GM12878 (cell line): ENCODE data around the gene MEGF6.

Experiments used
- ATF2 ChIP-seq: IDR thresholded peaks from 2 replicates; pipeline ENCODE4 v1.6.1; 2012; ENCODE audit warnings: low read length, inconsistent platforms
- CBFB ChIP-seq: IDR thresholded peaks from 2 replicates; pipeline ENCODE4 v1.6.1; 2016; ENCODE audit warnings: antibody characterized with exemption, low read depth
- CREM ChIP-seq: IDR thresholded peaks from 2 replicates; pipeline ENCODE4 v1.6.1; 2014; ENCODE audit warnings: antibody characterized with exemption, low read depth
- CTCF ChIP-seq, 3 experiments: IDR thresholded peaks in 2 of 3; conservative IDR thresholded peaks in 1 of 3; 2 replicates each; pipeline ENCODE4 v1.5.1; 2011; ENCODE audit warnings: low read depth in 3 of 3, low read length in 3 of 3, mild to moderate bottlenecking in 3 of 3, control low read depth in 2 of 3, moderate library complexity in 2 of 3, inconsistent platforms in 1 of 3, mixed read lengths in 1 of 3; ENCODE audit not compliant: control insufficient read depth in 2 of 3, insufficient read depth in 1 of 3; ENCODE audit errors: extremely low read depth in 1 of 3
- EZH2 ChIP-seq: IDR thresholded peaks from 2 replicates; pipeline ENCODE4 v1.6.1; 2012; ENCODE audit warnings: low read depth, mild to moderate bottlenecking, control low read depth, inconsistent platforms, low read length, borderline replicate concordance; ENCODE audit not compliant: control insufficient read depth
- FOS ChIP-seq: IDR thresholded peaks from 3 replicates; pipeline ENCODE4 v1.6.1; 2011; ENCODE audit warnings: borderline replicate concordance; ENCODE audit not compliant: insufficient read length; ENCODE audit errors: extremely low read depth
- FOXM1 ChIP-seq: IDR thresholded peaks from 2 replicates; pipeline ENCODE4 v1.6.1; 2012; ENCODE audit warnings: low read depth, mild to moderate bottlenecking, inconsistent platforms, low read length, moderate library complexity
- MAX ChIP-seq: IDR thresholded peaks from 2 replicates; pipeline ENCODE4 v1.6.1; 2012; ENCODE audit warnings: low read depth, low read length, improper control_type of control experiment
- POLR2A ChIP-seq: IDR thresholded peaks from 2 replicates; pipeline ENCODE4 v1.6.1; 2011; ENCODE audit warnings: low read depth, mild to moderate bottlenecking, low read length
- SIN3A ChIP-seq: IDR thresholded peaks from 2 replicates; pipeline ENCODE4 v1.6.1; 2012; ENCODE audit warnings: low read depth, low read length, improper control_type of control experiment
- USF2 ChIP-seq: IDR thresholded peaks from 2 replicates; pipeline ENCODE4 v1.6.1; 2011; ENCODE audit warnings: low read depth, low read length, improper control_type of control experiment, borderline replicate concordance

GRCh38 chr1:3631320-3632260, 20.3 kb upstream of the MEGF6 start:
- TF ChIP-seq FOXM1 (no peak), MAX (no peak), CTCF (IDR thresholded peaks at IDR 0.05 in 2 of 3, conservative IDR thresholded peaks at IDR 0.05 in 1 of 3; ENCODE audit: control insufficient read depth in 2 of 3, extremely low read depth in 1 of 3, insufficient read depth in 1 of 3, low read depth in 3 of 3, low read length in 3 of 3) (no peak), EZH2 (no peak), POLR2A (peak; percentile 40), SIN3A (no peak), CREM (no peak), USF2 (no peak), ATF2 (no peak), CBFB (no peak), FOS (no peak)
